ENCODE data around the gene NAT16. TPM values are rescaled to one million over a fixed set of nuclear protein-coding genes. Genes with fewer than 3 reads are reported as not detected.

The NAT16 gene
- total and polyA plus RNA-seq, 4 donors, result 0.01 TPM; not detected in 3

DNA sequence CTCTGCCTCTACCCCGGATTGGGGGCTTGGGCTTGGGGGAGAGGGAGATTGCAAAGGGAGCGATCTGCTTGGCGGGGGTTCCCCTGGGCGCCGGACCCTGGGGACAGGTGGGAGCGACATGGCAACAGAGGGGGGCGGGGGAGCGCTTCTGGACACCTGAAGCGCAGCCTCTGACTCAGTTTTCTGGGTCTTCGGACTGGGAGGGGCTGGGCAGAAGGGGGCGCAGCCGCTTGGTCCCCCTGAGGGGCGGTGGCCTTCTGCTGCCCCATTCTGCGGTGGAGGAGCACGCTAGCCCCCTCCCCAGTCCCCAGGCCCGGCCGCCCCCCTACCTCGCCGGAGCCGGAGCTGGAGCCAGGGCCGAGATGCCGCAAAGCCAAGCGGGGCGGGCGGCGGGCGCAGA, 380 bp downstream of the NAT16 start:
- Histone ChIP-seq H3K36me3 (ENCODE audit: control insufficient read depth in 4 of 4, insufficient read depth in 4 of 4, low read length in 4 of 4) (no peaks in the 10 kb centered on the region), H3K27ac (ENCODE audit: low read depth in 1 of 2, low read length in 1 of 2) (no peak overlapping the region), H3K9ac (ENCODE audit: insufficient read depth in 1 of 2, low read length in 2 of 2) (no peak overlapping the region), H3K4me1 (ENCODE audit: control insufficient read depth in 5 of 5, insufficient read depth in 5 of 5, low read length in 5 of 5) (peaks cover 0 to 5% (median 0%) of the 10 kb centered on the region in 5 donors), H3K4me3 (no peak overlapping the region), H3K9me3 (ENCODE audit: control insufficient read depth in 4 of 4, insufficient read depth in 3 of 4, low read length in 3 of 4) (no peaks in the 10 kb centered on the region), H3K27me3 (ENCODE audit: control insufficient read depth in 3 of 3, insufficient read depth in 3 of 3, low read length in 2 of 3) (peaks cover 10 to 62% (median 56%) of the 10 kb centered on the region in 3 donors)
- TF ChIP-seq, protein P1, sequence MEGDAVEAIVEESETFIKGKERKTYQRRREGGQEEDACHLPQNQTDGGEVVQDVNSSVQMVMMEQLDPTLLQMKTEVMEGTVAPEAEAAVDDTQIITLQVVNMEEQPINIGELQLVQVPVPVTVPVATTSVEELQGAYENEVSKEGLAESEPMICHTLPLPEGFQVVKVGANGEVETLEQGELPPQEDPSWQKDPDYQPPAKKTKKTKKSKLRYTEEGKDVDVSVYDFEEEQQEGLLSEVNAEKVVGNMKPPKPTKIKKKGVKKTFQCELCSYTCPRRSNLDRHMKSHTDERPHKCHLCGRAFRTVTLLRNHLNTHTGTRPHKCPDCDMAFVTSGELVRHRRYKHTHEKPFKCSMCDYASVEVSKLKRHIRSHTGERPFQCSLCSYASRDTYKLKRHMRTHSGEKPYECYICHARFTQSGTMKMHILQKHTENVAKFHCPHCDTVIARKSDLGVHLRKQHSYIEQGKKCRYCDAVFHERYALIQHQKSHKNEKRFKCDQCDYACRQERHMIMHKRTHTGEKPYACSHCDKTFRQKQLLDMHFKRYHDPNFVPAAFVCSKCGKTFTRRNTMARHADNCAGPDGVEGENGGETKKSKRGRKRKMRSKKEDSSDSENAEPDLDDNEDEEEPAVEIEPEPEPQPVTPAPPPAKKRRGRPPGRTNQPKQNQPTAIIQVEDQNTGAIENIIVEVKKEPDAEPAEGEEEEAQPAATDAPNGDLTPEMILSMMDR (IDR thresholded peaks at IDR 0.05; ENCODE audit: control extremely low read depth, extremely low read depth), result no peak
- WGBS, 2 donors, result 2 to 3% methylated on average over 15 to 27 of the region's 27 CpGs
- DNase-seq (no peak), ATAC-seq (ENCODE audit: insufficient read depth, low FRiP score) (no peak)

- Histone ChIP-seq H3K27ac (ENCODE audit: low read depth in 1 of 2, low read length in 1 of 2) (no peak overlapping the region), H3K9ac (ENCODE audit: insufficient read depth in 1 of 2, low read length in 2 of 2) (no peak overlapping the region), H3K4me1 (ENCODE audit: control insufficient read depth in 5 of 5, insufficient read depth in 5 of 5, low read length in 5 of 5) (peaks cover 0 to 9% (median 0%) of the 10 kb centered on the region in 5 donors), H3K4me3 (no peak overlapping the region), H3K36me3 (ENCODE audit: control insufficient read depth in 4 of 4, insufficient read depth in 4 of 4, low read length in 4 of 4) (no peaks in the 10 kb centered on the region), H3K27me3 (ENCODE audit: control insufficient read depth in 3 of 3, insufficient read depth in 3 of 3, low read length in 2 of 3) (peaks cover 10 to 67% (median 60%) of the 10 kb centered on the region in 3 donors), H3K9me3 (ENCODE audit: control insufficient read depth in 4 of 4, insufficient read depth in 3 of 4, low read length in 3 of 4) (peaks cover 0 to 5% (median 0%) of the 10 kb centered on the region in 4 donors)
- no peak for DNase-seq
- TF ChIP-seq, protein P1 (IDR thresholded peaks at IDR 0.05; ENCODE audit: control extremely low read depth, extremely low read depth), result no peak
- 2% methylated on average over 20 of the region's 20 CpGs for WGBS, 2 donors
- ATAC-seq (ENCODE audit: insufficient read depth, low FRiP score), result no peak
Measured at GRCh38 chr7:101179117-101179516, 976 bp downstream of the NAT16 start.

GRCh38 chr7:101177644-101178043, 2.4 kb downstream of the NAT16 start:
- H3K36me3 ChIP-seq (ENCODE audit: control insufficient read depth in 4 of 4, insufficient read depth in 4 of 4, low read length in 4 of 4), result no peaks in the 10 kb centered on the region
- no peak overlapping the region for H3K4me3 ChIP-seq
- ATAC-seq (ENCODE audit: insufficient read depth, low FRiP score), result no peak
- H3K27me3 ChIP-seq (ENCODE audit: control insufficient read depth in 3 of 3, insufficient read depth in 3 of 3, low read length in 2 of 3), result peaks cover 10 to 78% (median 74%) of the 10 kb centered on the region in 3 donors
- WGBS, 2 donors, result 79 to 83% methylated on average over 2 of the region's 2 CpGs
- peaks cover 0 to 13% (median 0%) of the 10 kb centered on the region in 5 donors for H3K4me1 ChIP-seq (ENCODE audit: control insufficient read depth in 5 of 5, insufficient read depth in 5 of 5, low read length in 5 of 5)
- peaks cover 0 to 8% (median 0%) of the 10 kb centered on the region in 4 donors for H3K9me3 ChIP-seq (ENCODE audit: control insufficient read depth in 4 of 4, insufficient read depth in 3 of 4, low read length in 3 of 4)
- H3K27ac ChIP-seq (ENCODE audit: low read depth in 1 of 2, low read length in 1 of 2), result no peak overlapping the region
- H3K9ac ChIP-seq (ENCODE audit: insufficient read depth in 1 of 2, low read length in 2 of 2), result no peak overlapping the region
- TF ChIP-seq, protein P1 (IDR thresholded peaks at IDR 0.05; ENCODE audit: control extremely low read depth, extremely low read depth), result no peak
- DNase-seq, result no peak

DNA sequence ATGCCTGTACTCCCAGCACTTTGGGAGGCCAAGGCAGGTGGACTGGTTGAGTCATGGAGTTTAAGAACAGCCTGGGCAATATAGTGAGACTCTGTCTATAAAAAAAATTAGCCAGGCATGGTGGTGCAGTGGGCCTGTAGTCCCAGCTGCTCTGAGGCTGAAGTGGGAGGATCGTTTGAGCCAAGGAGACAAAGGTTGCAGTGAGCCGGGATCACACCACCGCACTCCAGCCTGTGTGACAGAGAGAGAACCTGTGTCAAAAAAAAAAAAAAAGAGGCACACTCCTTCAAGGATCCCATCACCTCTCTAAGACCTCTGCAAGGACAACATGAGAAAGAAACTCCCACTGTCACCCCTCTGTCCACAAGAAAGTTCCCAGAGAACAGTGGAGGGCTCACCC, 4.4 kb downstream of the NAT16 start:
- H3K27ac ChIP-seq (ENCODE audit: low read depth in 1 of 2, low read length in 1 of 2), result no peak overlapping the region
- TF ChIP-seq, protein P1 (IDR thresholded peaks at IDR 0.05; ENCODE audit: control extremely low read depth, extremely low read depth), result no peak
- H3K4me1 ChIP-seq (ENCODE audit: control insufficient read depth in 5 of 5, insufficient read depth in 5 of 5, low read length in 5 of 5), result peaks cover 0 to 20% (median 4%) of the 10 kb centered on the region in 5 donors
- H3K9ac ChIP-seq (ENCODE audit: insufficient read depth in 1 of 2, low read length in 2 of 2), result no peak overlapping the region
- DNase-seq, result no peak
- no peak overlapping the region for H3K4me3 ChIP-seq
- H3K9me3 ChIP-seq (ENCODE audit: control insufficient read depth in 4 of 4, insufficient read depth in 3 of 4, low read length in 3 of 4), result peaks cover 0 to 14% (median 0%) of the 10 kb centered on the region in 4 donors
- WGBS, 2 donors, result 30 to 35% methylated on average over 3 of the region's 3 CpGs
- ATAC-seq (ENCODE audit: insufficient read depth, low FRiP score), result no peak
- no peaks in the 10 kb centered on the region for H3K36me3 ChIP-seq (ENCODE audit: control insufficient read depth in 4 of 4, insufficient read depth in 4 of 4, low read length in 4 of 4)
- peaks cover 25 to 86% (median 77%) of the 10 kb centered on the region in 3 donors for H3K27me3 ChIP-seq (ENCODE audit: control insufficient read depth in 3 of 3, insufficient read depth in 3 of 3, low read length in 2 of 3)
